ENCODE data around the gene PPP2R2B. TPM values are rescaled to one million over a fixed set of nuclear protein-coding genes. Genes with fewer than 3 reads are reported as not detected.

Gene PPP2R2B
- polyA plus RNA-seq, 1 donor: 0.76 TPM

- no peak for DNase-seq (ENCODE audit: low read depth)
These were observed 221.9 kb downstream of the PPP2R2B start for GRCh38 chr5:146656703-146657102.

- DNase-seq (ENCODE audit: low read depth): no peak
These were observed 225.0 kb downstream of the PPP2R2B start for GRCh38 chr5:146653560-146653959.

- no peak for DNase-seq (ENCODE audit: low read depth)
These were observed 226.0 kb downstream of the PPP2R2B start for GRCh38 chr5:146652547-146652946.

DNA sequence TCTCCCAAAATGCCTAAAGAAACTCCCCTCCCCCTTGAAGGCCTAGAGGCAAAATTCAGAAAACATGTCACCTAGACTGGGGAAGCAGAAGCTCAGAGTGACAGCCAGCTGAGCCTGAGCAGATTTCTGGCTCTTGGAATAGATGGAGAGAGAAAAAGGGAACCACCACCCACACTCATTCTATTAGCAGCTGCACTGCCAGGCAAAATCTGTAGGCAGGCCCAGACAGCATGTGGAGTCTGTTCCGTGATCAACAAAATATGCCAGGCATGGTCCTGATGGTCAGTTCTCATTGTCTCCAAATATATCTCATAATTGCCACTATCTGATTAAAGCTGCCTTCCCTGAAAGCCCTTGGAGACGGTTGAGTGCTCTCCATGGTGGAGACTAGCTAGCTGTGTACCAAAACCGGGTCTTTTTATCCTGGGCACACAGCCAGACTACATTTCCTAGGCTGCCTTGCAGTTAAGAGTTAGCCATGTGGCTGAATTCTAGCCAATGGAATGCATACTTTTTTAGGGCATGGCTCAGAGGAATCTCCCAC is 230.8 kb downstream of the PPP2R2B start:
- DNase-seq (ENCODE audit: low read depth): no peak

DNA sequence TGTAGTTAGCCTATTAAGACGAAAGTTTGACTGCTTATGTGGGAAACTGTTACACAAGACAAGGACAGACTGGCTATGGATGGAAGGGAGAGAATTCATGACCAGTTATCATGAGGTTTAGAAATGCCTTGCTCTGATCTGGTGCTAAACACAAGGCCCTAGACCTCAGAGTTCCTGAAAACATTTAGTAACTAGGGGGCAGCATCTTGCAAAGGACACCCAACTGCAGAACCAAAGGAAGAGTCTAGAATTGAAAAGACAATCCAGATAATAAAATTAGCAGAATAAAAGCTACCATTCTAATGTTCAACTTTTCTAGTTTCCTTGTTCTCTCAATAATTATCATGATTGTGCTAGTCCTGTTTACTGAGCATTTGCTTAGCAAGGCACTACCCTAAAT is 232.1 kb downstream of the PPP2R2B start:
- no peak for DNase-seq (ENCODE audit: low read depth)

DNA sequence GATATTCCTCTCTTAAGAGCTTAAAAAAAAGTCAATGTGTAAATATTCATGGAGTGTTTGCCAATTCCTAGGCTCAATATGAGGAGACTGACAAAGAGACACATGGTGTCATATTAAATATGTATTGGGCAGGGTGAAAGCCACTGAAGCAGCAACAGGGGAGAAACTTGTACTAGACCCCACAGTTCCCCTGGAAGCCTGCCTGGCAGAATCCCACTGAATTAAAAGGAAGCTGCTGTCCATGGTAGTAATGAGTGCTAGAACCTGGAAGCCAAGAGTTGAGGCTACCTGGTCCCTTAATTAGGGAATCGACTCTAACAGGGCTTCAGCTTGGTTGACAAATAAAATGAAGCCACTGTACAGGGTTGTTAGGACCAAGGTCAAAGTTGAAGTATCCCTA is 233.2 kb downstream of the PPP2R2B start:
- DNase-seq (ENCODE audit: low read depth): no peak

DNA sequence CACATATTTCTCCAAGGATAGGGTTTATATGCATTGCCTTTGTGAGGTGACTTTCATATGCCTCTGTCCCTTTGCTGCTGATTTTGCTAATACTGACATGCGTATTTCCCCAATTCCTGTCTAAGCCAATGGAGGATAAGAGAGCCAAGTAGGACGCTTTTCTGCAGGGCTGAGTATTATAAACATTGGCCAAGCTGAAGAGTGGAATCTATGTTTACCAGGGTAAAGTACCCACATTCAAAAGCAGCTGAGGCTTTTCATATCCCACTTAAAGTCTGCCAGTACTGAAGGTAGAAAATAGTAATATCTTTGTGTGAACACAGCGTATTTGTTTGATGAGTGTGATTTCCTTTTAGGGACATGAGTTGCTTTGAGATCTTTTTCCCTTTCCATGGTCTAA is 233.7 kb downstream of the PPP2R2B start:
- no peak for DNase-seq (ENCODE audit: low read depth)

GRCh38 chr5:146643776-146644175 is 234.8 kb downstream of the PPP2R2B start:
- no peak for DNase-seq (ENCODE audit: low read depth)

GRCh38 chr5:146642410-146642809 is 236.1 kb downstream of the PPP2R2B start:
- DNase-seq (ENCODE audit: low read depth): no peak

DNA sequence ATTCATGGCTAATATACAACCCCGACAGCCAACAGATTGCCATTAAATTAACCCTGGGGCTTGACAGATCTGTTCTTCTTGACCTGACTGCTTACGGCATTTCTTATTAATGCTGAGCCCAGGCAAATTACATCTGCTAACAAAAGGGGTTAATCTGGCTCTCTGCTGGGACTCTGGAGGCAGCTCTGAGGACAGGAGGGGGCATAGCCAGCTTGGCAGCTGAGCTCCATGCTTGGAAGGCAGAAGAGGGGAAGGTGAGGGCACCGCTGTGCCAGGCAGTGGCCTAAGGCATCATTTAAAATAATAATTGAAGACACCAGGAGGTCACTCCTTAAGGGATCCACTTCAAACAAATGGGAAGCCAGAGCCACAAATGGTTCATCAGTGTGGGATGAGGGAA is 236.6 kb downstream of the PPP2R2B start:
- DNase-seq (ENCODE audit: low read depth): no peak

- no peak for DNase-seq (ENCODE audit: low read depth)
These were observed 238.2 kb downstream of the PPP2R2B start for GRCh38 chr5:146640285-146640896.

- DNase-seq (ENCODE audit: low read depth): no peak
These were observed 243.1 kb downstream of the PPP2R2B start for GRCh38 chr5:146635443-146635842.

DNA sequence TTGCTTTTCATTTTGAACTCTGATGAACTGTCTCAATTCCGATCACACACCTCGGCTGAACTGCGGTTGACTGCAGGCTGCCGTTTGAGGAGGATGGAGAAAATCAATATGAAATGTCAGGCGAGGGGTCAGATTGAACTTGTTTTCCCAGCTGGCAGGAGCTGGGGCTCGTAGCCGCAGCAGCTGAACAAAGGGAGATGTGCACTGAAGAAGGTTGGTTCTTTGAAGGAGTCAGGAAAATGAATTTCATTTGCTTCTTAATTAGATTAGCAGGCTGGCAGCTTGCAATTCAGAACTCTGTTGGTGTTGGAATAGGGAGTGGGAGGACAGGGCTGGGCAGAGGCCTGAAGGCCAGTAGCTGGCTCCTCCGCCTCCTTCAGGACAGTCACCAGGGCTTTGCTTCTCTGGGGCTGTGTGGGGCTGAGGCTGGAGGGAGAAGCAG is 245.2 kb downstream of the PPP2R2B start:
- no peak for DNase-seq (ENCODE audit: low read depth)

DNA sequence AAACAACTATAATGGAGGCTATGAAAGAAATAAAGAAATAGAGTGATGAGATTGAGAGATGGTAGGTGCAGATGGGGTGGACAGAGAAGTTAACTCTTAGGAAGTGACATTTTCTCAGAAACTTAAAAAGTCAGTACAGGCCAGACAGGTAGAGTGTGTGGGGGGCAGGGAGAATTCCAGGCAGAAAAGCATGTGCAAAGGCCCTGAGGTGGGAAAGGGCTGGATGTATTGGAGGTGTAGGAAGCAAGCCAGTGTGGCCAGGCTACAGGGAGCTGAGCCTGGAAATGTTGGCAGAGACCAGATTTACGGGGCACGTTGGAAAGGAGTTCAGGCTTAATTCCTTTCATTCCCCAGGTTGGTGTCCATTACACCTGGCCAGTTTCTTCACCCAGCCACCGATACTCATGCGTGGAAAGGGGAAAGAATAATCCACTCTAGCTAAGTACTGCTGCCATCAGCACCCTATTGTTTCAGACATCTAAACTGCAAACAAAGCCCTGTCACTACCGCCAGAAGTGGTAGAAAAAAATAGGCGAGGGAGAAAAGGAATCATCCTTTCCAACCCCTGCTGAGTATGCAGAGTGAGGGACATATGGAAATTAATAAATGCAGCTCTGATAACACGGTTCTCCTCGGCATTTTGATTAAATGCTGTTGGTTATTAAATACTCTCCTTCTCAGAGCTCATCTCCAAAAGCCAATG is 245.8 kb downstream of the PPP2R2B start:
- DNase-seq (ENCODE audit: low read depth): no peak

GRCh38 chr5:146630472-146630871 is 248.1 kb downstream of the PPP2R2B start:
- no peak for DNase-seq (ENCODE audit: low read depth)

GRCh38 chr5:146628950-146629349 is 249.6 kb downstream of the PPP2R2B start:
- no peak for DNase-seq (ENCODE audit: low read depth)

- DNase-seq (ENCODE audit: low read depth): no peak
These were observed 251.6 kb downstream of the PPP2R2B start for GRCh38 chr5:146626936-146627335.

DNA sequence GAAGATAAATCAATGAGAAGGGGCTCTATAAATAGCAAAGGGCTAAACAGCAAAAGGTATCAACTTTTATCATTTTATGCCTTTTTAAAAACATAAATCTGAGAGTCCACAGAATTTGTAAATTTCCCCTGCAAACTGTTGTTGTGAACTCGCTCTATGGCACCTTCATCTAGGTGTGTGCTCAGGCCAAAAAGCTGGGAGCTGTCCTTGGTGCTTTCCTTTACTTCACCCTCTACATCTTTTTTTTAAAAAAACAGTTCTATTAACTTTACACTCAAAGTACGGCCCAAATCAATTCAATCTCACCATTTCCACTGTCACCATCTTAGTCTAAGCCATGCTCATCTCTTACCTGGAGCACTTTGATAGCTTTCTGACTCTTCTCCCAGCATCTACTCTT is 254.4 kb downstream of the PPP2R2B start:
- DNase-seq (ENCODE audit: low read depth): no peak

DNA sequence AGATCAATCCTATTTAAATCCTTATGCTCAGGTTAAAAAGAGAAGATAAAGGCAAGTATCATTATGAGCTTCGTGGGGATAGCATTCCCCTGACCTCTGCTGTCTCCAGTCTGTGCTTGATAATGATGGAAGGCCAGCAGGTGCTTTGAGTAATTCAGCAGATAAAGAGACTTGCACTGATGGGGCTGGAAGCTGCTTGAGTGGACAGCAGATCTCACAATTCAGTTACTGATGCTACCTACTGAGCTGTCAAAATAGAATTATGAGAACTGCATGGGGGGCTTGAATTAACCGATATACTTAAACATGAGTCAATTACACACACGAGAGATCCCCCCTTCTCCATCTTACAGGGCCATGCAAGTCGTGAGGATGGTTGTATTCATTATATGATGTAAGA is 254.9 kb downstream of the PPP2R2B start:
- DNase-seq (ENCODE audit: low read depth): no peak

DNA sequence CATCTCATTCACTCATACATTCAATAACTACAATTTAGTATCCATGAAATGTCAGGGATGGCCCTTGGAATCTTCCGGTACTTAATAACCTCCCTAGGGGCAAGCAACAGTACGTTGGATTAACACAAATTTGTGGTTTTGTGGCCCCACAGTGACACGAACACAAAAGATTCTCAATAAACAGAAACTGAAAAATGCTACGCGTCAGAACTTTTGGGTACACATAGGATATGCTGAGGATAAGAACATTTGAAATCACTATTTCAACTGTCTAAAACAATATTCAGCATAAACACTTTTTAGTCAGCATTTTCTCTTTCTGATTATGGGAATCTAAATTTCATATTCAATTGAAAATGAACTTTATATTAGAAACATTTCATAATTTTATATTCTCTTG is 255.5 kb downstream of the PPP2R2B start:
- DNase-seq (ENCODE audit: low read depth): no peak

DNA sequence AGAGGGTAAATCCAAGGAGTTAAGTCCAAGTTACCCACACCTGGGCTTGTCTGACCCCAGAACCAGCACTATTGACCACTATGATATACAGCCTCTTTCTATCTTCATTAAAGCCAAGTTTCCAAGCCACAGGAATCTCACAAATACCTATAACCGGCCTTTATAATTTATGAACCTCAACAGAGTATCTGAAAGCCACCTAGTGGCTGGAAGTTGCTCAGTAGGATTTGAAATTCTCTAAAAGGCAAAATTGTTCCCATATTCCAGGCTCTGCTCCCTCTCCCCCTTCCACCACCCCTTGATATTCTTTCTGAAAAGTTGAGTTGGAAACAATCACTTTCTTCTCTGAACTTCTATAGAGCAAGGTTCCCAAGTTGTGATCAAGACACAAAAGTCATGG is 256.2 kb downstream of the PPP2R2B start:
- no peak for DNase-seq (ENCODE audit: low read depth)

GRCh38 chr5:146620669-146621051 is 257.9 kb downstream of the PPP2R2B start:
- DNase-seq (ENCODE audit: low read depth): no peak

DNA sequence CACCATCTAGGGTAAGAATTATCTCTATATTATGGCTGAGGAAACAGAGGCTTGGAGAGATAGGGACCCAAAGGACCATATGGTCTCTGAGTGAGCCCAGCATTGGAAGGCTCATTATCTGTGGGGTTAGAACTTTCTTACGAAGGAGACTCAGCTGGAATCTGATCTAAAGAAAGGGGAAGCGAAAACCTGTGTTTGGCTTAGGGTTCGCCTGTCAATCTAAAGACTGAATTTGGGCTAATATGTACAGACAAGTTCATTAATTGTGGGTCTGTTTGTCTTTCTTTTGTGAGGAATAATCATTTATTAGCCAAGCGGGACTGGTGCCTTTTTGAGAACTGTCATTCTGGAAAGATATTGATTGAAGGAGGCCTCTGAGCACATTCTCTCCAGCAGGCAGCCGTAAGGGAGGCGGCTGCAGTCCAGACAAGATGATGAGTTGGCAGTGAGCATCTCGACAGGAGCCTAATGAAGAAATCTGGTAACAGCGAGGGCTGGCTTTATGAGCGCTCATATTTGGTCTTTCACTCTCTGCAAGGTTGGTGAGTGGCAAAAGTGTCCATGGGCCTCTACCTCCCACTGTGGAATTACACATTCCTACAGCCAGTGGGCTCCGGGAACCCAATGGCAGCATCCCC is 258.4 kb downstream of the PPP2R2B start:
- DNase-seq (ENCODE audit: low read depth): no peak

Data from forelimb muscle (tissue), 1 donor.